H7 (cell line): Measurements from ENCODE around the gene PDE1C. TPM values are rescaled to one million over a fixed set of nuclear protein-coding genes. Genes with fewer than 3 reads are reported as not detected.

Source experiments
- DNase-seq: peaks from one replicate; pipeline ENCODE4 v3.0.0; 2012
- H3K27me3 ChIP-seq: 2 replicates; pipeline ENCODE4 v1.6.0; 2011; ENCODE audit warnings: mild to moderate bottlenecking, low read length; ENCODE audit not compliant: control insufficient read depth, insufficient read depth
- H3K36me3 ChIP-seq: replicated peaks from 2 replicates; pipeline ENCODE4 v1.5.1; 2011; ENCODE audit warnings: low read length; ENCODE audit not compliant: control insufficient read depth, insufficient read depth
- H3K4me3 ChIP-seq: 2 replicates; pipeline ENCODE4 v1.5.1; 2011; ENCODE audit warnings: low read depth, mild to moderate bottlenecking, control low read depth, low read length, moderate library complexity; ENCODE audit not compliant: insufficient read depth
- total RNA-seq: library from RNA; depleted of rRNA; stranded (reverse); fragments of >200 nt; shearing (Covaris generic); gene quantifications from 2 replicates; pipeline ENCODE4 v1.2.3, GENCODE V29; 2014

Gene PDE1C
- total RNA-seq, 1 experiment from 2014 or later: 0.14 TPM

DNA sequence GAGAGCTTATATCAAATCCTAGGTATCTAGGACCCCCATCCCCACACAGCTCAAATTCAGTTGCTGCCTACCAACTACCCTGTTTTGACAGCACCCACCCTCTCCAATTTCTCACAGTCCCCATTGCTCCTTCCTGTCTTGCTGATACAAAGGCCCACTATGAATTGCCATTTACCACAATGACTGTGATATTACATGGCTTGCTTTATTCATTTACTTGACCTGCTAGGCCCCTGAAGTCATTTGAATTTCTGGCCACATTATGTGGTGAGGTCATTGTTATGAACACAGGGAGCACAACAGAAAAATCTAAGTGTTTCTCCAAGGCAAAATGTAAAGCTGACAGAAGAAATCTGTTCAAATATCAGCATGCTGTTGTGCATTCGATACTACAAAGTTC is 281.8 kb downstream of the PDE1C start:
- no peak for DNase-seq
- Histone ChIP-seq H3K36me3 (no peaks in the 10 kb centered on the region), H3K4me3 (no peak overlapping the region), H3K27me3 (no peaks in the 10 kb centered on the region; the same call in 1 of the 2 replicates)

DNA sequence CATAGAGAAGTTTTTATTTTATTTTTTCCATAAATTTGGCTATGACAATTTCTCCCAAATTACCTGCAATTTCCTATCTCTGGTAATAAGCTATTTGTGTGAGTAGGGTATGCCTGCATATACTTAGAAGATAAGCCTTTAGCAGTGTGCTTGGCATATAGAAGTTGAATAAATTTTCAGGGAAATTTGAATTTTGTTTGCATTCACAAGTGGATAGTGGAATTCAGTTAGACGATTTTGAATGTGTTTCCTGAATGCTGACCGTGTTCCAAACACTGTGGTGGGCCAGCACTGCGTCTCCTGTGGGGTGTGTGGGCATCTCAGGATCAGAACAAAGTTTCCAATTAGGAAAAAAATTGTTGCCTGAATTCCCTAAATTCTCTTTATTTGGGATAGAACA is 283.9 kb downstream of the PDE1C start:
- Histone ChIP-seq H3K27me3 (peaks cover 2% of the 10 kb centered on the region; the same call in 1 of the 2 replicates), H3K4me3 (no peak overlapping the region), H3K36me3 (no peaks in the 10 kb centered on the region)
- DNase-seq: no peak

DNA sequence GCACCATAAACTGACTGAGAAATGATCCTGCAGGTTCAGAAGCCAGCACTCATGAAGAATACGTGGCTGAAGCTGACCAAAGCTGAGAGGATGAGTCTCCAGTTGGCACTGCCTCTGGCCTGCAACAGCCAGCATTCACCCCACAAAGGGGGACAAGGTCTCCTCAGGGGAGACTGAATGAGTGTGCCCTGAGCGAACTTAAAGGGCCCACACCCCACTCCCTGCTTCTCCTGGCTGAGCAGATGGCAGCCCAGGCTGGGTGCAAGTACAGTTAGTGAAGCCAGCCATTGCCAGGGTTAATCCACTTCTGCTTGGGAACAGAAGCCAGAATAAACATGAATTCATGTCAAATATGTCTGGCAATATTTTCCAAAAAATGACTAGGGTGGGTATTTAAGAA is 285.1 kb downstream of the PDE1C start:
- no peak for DNase-seq
- Histone ChIP-seq H3K27me3 (peaks cover 5% of the 10 kb centered on the region), H3K36me3 (no peaks in the 10 kb centered on the region), H3K4me3 (no peak overlapping the region)

DNA sequence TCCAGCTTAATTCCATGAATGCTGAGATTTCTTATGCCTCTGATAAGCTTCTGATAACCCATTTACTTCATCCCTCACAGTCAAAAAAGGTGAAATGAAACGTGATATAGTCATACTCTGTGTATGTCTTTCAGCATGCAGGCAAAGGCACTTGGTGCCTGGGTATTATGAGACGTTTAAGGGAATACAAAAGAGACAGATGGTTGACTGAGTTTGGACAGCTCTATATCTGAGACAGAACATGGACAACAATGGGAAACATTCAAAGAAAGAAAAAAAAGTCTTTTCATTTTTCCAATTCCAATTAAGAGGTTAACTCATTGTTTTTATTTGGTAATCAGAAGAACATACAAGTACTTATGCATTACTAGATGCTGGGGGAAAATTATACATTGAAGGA is 287.0 kb downstream of the PDE1C start:
- H3K4me3 ChIP-seq: no peak overlapping the region
- DNase-seq: no peak
- H3K36me3 ChIP-seq: no peaks in the 10 kb centered on the region
- H3K27me3 ChIP-seq: peaks cover 20% of the 10 kb centered on the region

DNA sequence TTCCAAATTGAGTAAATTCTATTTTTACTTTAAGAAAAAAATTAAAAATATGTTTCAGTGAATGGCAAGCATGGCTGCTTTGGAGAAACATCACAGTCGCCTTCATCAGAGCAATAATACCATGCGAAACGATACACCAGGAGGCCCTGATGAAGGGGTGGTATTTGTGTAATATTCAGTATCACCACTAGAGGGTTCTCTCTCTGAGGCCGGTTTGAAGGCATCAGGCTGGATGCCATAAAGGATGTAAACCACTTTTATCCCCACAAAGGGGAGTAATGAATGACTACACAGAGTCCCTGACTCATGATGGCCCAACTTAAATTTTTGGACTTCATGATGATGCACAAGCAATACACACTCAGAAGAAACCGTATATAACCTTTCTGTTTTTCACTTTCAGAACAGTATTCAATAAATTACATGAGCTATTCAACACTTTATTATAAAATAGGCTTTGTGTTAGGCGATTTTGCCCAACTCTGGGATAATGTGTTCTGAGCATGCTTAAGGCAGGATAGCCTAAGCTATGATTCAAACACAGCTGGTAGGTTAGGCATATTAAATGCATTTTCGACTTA is 287.7 kb downstream of the PDE1C start:
- no peaks in the 10 kb centered on the region for H3K36me3 ChIP-seq
- H3K27me3 ChIP-seq: peaks cover 26% of the 10 kb centered on the region
- no peak overlapping the region for H3K4me3 ChIP-seq
- peak; percentile 59 for DNase-seq

DNA sequence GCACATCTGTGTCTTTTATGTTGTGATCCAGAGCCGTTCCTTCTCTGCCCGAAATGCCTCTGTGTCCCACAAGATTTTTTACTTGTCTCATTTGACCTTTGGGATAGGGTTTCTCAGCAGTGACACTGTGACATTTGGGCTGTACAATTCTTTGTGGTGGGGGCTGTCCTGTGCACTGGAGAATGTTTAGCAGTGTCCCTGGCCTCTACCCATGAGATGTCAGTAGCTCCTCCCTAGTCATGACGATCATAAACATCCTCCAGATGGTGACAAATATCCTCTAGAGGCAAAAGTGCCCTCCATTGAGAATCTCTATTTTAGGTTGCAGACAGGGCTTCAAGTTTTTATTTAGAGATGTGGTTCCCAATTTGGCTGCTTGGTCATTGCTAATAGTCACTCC is 291.9 kb downstream of the PDE1C start:
- Histone ChIP-seq H3K36me3 (no peaks in the 10 kb centered on the region), H3K27me3 (peaks cover 57% of the 10 kb centered on the region), H3K4me3 (no peak overlapping the region)
- no peak for DNase-seq

DNA sequence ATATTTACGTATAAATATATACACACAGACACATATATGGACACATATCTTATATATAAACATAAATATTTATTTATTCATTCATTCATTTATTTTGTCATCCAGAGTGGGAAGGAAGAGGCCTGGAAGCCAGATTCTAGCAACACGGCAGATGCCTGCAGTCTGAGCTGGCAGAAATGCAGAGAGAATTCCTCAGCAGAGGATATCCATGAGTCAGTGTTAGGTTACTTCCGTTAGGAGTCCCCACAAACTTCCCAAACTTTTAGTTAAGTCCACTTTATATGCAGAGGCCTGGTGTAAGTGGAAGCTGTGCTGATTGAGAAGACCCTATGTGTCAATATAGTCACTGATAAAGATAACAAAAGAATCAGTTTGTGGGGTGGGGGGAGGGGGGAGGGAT is 293.6 kb downstream of the PDE1C start:
- H3K4me3 ChIP-seq: no peak overlapping the region
- H3K27me3 ChIP-seq: peaks cover 72% of the 10 kb centered on the region
- DNase-seq: no peak
- no peaks in the 10 kb centered on the region for H3K36me3 ChIP-seq

DNA sequence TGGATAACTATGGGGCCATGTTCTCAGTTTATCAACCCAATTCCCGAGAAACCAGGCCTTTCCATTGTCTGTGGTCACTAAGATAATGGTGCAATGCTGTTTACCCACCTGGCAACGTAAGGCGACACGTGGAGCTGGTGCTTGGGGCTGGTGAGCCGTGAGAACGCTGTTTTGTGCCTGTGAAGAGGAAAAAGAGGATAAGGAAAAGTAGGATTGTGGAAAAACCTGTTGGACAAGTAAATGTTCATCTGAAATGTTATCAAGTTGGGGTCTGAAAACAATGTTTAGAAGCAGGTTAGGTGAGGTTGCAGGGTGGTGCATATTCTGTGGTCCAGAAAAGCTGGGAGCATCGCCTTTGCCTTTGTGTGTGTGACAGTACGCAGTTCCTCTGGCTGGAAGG is 294.7 kb downstream of the PDE1C start:
- DNase-seq: no peak
- peaks cover 79% of the 10 kb centered on the region for H3K27me3 ChIP-seq
- H3K4me3 ChIP-seq: no peak overlapping the region
- H3K36me3 ChIP-seq: no peaks in the 10 kb centered on the region

DNA sequence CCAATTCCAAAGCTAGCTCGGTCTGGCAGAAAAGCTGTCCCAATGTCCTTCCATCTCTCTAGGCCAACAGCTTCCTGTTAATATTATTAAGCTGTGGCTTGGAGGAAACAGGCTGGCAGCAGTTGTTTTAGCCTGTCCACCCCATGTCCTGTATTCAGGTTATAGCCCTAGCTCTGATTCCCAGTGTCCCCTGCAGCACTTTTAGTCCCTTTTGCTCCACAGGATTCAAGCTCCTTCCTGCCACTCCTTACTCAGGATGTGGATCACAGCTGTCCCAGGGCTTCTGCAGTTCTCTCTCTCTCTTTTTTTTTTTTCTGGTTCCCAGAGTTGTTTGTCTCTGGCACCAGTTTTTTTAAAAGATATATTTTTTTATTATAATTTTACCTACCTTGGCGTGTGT is 298.0 kb downstream of the PDE1C start:
- Histone ChIP-seq H3K36me3 (no peaks in the 10 kb centered on the region), H3K27me3 (peaks cover 84% of the 10 kb centered on the region), H3K4me3 (no peak overlapping the region)
- no peak for DNase-seq

DNA sequence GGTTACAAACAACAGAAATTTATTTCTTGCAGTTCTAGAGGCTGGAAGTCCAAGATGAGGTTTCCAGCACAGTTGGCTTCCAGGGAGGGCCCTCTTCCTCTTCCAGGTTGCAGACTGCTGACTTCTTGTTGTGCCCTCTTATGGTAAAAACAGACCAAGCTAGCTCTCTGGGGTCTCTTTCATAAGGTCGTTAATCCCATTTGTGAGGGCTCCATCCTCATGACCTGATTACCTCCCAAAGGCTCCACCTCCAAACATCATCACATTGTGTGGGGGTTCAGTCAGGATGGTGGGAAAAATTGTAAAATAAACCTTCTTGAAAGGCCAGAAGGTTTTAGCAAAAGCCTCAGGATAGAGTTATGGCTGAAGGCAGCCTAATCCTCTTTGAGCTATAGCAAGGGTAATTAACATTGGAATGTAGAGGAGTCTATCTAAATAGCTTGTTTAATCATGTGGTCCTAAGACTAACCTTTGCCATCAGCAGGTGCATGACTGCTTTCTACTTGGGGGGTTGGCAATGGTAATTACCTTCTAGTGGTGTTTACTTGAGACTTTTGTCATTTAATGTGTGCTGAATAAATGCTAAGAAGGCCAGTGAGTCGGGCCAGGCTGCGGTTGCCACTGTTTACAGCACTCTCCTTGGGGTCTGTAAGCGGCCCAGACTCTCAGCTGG is 302.4 kb downstream of the PDE1C start:
- no peak overlapping the region for H3K4me3 ChIP-seq
- DNase-seq: peak; percentile 68
- no peaks in the 10 kb centered on the region for H3K36me3 ChIP-seq
- H3K27me3 ChIP-seq: peaks cover 88% of the 10 kb centered on the region

DNA sequence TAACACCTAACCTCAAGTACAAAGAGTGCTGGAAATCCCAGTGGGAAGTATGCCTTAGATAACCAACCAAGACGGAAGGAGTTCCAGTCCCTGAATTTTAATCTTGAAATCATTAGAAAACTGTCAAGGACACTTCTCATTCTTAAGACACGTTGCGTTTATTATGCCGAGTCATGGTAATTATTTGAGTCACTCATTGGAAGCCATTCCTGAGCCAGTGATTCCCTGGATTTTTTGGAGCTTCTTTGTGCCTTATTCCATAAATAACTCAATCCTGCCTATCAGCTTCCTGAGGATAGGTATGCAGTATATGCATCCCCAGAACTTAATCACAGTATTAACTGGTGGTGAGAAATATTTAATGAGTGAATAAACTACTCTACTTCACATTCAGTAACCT is 305.7 kb downstream of the PDE1C start:
- peaks cover 83% of the 10 kb centered on the region for H3K27me3 ChIP-seq
- H3K36me3 ChIP-seq: no peaks in the 10 kb centered on the region
- H3K4me3 ChIP-seq: no peak overlapping the region
- DNase-seq: no peak

DNA sequence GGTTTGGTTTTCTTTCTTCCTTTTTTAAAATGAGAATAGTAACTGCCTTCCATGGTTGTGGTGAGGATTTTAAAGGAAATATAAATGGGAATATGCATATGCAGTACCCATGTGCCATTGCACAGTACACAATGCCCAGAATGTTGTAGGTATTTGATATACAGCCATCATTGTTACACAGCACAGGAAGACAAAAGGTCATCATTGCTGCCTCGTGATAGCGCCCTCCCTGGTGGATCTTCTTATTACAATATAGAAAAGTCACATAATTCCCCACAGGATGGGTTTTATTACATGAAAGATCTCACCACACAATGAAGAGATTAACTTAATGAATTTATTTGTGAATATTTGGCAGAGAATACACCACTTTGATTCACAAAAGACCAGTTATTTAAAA is 306.7 kb downstream of the PDE1C start:
- no peak overlapping the region for H3K4me3 ChIP-seq
- peak; percentile 33 for DNase-seq
- H3K27me3 ChIP-seq: peaks cover 83% of the 10 kb centered on the region
- H3K36me3 ChIP-seq: no peaks in the 10 kb centered on the region

DNA sequence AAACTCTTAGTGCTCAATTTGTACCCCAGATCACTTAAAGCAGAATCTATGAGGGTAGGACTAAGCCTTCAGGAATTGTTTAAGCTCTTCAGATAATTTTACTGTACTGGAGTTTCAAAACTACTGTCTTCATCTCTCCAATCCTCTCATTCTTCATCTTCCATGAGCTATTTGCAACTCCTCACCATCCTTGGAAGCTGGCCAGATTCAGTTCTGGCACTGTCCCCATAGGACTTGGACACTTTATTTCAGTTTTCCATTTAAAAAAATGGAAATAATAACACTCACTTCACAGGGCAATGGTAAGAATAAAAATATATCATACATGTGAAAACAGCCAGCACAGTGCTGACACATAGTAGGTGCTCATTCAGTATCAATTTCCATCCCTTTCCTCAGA is 308.6 kb downstream of the PDE1C start:
- no peak overlapping the region for H3K4me3 ChIP-seq
- DNase-seq: no peak
- H3K27me3 ChIP-seq: peaks cover 75% of the 10 kb centered on the region
- H3K36me3 ChIP-seq: no peaks in the 10 kb centered on the region

DNA sequence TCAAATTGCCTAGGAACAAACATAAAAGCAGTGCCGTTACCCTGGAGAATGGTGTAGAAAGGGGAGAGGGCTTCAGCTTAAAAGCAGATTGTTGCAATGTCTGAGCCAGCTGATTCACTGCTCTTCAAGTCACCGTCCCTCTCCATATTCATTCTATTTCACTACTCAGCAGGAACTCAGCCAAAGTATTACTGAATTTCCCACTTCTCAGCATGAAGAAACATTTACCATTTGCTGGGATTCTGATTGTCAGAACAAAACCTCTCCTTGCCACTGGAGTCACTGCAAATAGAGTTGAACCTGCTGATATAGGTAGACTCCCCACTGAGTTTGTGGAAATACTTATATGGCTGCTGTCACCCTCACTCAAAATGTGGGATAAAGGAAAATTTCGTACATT is 311.5 kb downstream of the PDE1C start:
- Histone ChIP-seq H3K27me3 (peaks cover 51% of the 10 kb centered on the region), H3K36me3 (no peaks in the 10 kb centered on the region), H3K4me3 (no peak overlapping the region)
- DNase-seq: no peak

DNA sequence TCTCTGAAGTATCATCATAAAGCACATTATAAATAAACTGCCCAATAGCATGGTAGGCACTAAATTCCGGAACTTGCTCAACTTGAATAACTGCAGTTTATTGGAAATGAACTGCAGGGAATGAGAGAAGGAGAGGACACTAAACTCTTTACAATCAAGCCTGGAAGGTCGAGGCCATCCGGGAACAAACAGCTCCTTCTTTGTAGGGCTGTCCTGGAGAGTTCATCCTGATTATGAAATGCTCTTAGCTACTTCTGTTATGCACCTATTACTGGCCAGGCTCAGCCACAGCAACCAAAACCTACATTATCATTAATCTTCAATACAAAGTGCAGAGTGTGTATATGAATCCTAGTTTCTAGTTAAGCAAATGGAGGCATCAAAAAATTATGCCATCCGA is 318.5 kb downstream of the PDE1C start:
- DNase-seq: no peak
- Histone ChIP-seq H3K4me3 (no peak overlapping the region), H3K36me3 (no peaks in the 10 kb centered on the region), H3K27me3 (peaks cover 19% of the 10 kb centered on the region)

DNA sequence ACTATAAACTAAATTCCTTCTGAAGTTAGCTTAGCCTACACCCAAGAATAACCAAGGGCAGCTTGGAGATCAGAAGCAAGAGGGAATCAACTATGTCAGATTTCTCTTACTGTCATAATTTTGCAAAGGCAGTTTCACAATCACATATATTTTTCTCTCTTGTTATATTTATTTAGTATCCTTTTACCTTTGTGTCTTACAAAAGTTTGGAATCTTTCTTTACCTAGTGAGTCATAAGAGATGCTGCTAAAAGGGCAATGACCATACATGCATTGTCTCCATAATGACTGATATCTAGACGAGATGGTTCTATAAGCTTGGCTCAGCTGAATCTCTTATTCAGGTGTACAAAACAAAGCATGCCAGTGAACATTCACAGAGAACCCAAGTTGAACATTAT is 322.1 kb downstream of the PDE1C start:
- Histone ChIP-seq H3K4me3 (no peak overlapping the region), H3K27me3 (peaks cover 16% of the 10 kb centered on the region), H3K36me3 (no peaks in the 10 kb centered on the region)
- DNase-seq: no peak
